Measurements from ENCODE around the gene EVC.

The EVC gene

DNA sequence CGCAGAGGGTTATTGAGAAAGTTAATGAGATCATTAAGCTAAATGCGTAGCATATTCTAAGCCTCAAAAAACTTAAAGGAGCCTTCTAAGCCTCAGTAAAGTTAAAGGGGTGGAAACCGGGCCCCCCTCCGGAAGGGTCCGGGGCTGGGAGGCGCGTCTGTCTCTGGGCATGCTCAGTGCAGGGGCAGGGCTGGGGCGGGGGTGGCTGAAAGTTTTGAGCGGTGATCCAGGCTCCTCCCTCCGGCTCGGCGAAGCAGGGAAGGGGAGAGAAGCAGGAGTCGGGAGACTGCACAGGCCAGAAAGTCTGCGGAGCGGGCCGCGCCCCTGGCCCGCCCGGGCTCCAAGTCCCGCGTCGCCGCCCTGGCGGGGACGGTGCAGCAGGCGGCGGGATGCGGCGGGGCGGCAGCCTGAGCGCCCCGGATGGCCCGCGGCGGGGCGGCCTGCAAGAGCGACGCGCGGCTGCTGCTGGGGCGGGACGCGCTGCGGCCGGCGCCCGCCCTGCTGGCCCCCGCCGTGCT is at the start of gene EVC:
TSS of gene EVC (plus strand) at position 241 of the 518 bp plus-strand sequence. CDS start at position 421, 180 bp downstream.
- peak; percentile 78 for FAIRE-seq

DNA sequence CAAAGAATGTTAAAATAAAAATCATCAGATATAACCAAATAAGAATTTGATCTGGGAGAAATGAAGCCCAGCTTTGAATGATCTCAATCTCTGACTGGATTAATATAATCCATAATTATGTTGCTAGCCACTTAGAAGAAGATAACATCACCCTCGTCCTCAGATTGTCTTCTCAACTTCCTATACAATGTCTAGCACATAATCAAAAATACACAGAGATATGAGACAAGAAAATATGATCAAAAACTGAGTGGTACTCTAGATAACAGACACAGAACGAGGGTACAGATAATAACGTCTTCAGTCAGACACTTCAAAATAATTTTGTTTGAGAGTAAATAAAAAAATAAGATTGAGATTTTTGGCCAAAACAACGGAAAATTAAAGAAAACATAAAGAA is 49.8 kb upstream of the EVC start:
- FAIRE-seq: no peak

DNA sequence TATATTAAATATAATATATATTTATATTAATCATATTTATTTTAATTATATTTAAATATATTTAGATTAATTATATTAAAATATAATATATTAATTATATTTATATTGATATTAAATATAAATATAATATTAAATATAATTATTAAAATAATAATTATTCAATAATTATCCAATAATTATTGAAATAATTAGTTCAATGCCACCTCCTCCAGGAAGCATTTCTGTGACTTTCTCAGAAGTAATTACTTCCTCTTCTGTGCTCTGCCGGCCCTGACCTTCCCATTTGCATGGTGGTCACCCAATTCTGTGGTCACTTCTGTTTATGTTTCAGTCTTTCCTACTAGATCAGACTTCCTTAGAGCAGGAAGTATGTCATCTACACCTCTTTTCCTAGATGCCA is 48.4 kb upstream of the EVC start:
- FAIRE-seq: no peak

DNA sequence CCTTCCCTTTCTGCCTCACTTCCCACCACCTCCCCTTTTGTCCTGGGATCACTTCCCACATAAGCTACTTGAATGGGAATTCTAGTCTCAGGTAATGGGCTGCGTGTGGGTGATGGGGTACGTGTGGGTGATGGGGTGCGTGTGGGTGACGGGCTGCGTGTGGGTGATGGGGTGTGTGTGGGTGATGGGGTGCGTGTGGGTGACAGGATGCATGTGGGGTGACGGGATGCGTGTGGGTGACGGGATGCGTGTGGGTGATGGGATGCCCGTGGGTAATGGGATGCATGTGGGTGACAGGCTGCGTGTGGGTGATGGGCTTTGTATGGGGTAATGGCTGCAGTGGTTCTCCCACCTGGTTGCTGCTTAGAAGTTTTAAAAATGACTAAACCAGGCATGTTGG is 46.2 kb upstream of the EVC start:
- FAIRE-seq: no peak

DNA sequence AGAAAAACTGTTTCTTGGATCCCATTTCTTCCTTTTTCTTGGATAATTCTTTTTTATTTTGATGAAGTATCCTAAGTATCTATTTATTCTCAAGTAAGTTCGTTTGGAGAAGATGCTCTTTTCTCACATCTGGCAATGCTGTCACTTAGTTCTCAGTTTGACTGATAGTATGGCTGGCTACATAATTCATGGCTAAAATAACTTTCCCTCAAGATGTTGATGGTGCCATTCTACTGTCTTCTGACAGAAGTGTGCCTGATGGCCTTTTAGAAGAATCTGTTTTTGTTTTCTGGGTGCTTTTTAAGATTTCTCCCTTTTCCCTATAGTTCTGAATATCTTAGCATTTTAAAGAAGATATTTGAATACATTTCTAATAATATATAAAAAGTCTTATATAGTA is 44.3 kb upstream of the EVC start:
- no peak for FAIRE-seq

DNA sequence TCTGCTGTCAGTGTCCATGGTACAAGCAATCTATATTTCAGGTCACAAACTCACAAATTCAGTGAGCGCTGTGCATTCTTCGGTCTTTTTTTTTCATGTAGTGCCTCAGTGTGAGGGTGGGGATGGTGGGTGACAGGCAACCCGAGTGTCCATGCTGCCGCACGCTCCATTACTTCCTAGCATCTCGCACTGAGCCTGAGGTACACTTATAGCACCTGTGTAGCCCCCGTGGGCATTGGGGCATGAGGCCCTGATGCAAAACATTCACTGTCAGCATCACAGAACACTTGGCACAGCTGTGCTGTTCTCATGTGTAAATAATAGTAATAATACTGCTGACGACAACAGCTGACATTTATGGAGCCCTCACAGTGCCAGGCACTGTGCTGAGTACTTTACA is 34.2 kb upstream of the EVC start:
- FAIRE-seq: no peak

DNA sequence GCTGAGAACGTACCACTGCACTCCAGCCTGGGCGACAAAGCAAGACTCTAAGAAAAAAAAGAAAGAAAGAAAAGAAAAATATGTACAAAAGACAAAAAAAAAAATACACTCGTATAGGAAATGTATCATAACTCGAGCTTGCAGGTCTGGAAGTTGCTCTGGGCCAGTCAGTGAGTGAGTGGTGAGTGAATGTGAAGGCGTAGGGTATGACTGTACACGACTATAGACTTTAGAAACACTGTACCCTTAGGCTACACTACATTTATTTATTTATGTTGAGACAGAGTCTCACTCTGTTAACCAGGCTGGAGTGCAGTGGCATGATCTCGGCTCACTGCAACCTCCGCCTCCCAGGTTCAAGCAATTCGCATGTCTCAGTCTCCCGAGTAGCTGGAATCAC is 32.0 kb upstream of the EVC start:
- no peak for FAIRE-seq

DNA sequence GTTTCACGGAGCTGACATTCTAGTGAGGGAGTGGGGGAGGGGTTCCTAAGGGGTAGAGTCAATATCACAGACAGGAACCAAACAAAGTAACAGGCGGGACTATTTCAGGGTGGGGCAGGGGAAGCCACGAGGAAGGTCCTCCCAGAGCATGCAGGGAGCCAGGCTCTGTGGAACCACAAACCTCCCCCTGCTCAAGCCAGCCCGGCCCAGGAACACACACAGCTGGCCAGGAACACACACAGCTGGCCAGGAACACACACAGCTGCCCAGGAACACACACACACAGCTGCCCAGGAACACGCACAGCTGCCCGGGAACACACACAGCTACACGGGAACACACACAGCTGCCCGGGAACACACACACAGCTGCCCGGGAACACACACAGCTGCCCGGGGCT is 27.4 kb upstream of the EVC start:
- FAIRE-seq: no peak

DNA sequence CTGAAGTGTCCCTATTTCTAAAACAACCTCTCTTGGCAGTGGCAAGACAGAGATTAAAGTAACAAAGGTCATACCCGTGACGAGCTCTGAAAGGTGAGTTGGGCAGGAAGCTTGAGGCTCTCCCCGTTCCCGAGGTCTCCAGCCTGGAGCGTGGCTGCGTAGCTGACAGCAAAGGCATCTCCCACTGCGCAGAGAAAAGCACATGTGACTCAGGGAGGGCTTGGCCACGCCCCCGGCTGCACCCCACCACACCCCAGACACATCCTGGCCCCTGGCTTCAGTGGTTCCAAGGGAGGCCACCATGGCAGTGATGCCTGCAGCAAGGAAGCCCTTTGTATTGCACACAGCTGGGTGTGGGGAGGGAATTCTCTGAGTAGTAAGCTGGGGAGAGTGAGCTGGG is 25.7 kb upstream of the EVC start:
- no peak for FAIRE-seq

DNA sequence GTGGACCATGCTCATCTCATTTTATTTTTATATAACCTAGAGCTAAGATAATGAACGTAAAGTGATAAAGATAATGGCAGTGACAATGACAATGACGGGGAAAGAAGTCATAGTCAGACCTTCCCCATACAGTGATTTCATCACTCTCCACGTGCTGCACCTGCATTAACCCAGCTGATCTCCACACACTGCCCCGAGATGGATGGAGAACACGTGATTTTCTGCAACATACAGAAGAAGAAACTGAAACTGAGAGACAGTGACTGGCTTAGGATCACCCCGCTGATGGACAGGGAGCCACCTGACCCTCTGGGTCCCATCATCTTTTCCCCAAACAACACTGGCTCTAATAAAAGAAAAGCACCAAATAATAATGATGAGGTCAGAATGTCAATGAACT is 24.7 kb upstream of the EVC start:
- FAIRE-seq: no peak

DNA sequence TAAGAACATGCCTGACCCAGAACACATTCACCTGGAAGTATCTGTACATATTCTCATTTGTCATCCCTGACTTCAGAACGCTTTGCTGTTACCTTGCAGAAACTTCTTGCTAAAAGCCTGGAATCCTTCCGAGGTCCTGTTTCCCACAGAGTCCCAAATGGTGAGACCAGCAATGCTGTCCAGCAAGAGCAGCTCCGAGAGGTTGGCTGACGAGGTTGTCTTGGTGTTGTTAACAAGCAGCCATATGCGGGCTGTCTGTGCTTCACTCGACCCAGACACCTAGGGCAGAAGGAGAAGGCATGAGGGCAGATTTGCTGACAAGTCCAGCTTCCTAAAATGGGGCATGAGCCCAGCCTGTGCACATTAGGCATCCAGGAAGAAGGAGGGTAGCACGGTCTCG is 21.9 kb upstream of the EVC start:
- no peak for FAIRE-seq

DNA sequence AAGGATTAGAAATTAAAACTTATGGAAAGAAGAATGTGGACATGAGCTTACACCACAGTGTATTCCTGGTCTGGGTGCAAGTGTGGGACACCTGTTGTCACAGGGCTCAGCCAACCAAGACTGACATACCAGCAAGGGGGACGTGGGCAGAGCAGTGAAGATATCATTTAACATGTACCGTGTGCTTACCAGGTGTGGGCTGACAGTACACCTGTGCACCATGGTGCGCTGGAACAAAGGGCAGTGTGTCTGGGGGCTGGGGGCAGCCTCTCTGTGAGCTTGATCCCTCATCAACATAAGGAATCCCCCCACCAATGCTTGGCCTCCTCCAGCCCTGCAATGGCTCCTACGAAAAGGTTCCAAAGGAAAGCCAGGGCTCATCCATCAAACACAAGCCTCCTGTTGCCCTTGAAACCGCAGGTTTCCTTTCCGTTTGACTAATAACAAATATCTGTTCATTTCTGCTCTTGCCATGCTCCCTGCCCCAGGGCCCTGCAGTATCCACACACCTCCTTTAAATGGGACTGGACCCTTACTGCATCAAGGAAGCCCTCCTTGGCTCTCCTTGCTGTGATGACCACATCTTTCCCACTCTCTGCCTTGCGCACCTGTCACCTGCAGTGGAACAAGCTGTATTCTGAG is 19.4 kb upstream of the EVC start:
- FAIRE-seq: no peak

DNA sequence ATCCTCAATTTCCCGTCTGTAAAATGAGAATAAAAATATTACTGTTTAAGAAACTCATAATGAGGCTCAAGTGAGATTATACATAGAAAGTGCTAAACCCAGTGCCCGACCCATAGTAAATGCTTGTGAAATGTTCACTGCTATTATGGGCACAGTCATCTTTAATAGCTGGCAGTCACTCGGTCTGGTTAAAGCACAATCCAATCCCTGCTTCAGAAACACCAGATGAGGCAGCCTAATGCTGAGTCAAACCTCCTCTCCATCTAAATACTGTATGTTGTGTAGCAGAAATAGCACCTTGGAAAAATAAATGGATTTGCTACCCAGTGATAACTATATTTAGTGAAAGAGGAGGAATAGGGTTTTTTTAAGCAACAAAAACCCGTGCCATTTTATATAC is 17.1 kb upstream of the EVC start:
- no peak for FAIRE-seq

DNA sequence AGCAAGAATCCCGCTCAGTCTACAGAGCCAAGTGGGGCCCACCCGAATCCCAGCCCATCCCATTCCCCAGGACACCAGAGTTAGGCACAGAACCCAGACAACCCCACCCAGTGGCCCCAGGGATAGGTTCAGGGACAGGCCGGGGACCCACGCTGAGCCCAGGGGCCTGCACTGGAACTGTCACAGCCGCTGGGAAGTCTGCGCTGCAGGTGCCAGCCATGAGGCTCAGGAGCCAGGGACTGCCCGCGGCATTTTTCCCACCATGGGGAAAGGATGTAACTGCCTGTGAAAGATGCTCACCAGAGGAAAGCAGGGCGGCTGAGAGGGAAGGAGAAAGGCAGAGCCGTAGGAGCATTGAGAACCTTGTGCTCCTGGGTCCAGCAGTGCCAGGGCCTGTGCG is 14.7 kb upstream of the EVC start:
- FAIRE-seq: no peak

DNA sequence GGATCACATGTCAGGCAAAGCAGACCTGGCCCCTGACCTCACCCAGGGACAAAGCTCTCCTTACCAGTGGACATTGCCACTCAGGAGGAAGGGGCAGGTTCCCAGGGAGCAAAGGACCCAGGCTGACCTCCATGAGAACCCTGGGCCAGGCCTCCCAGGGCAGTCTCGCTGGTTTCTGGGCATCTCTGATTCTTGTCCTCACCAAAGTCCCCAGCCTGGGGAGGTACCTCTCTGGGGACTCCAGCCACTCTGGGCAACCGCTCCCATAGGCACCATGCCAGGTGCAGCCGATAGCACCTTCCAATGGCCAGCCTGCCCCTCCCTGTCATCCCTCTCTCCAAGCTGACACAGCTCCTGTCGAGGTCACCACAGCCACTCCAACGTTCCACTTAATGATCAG is 10.5 kb upstream of the EVC start:
- FAIRE-seq: no peak

DNA sequence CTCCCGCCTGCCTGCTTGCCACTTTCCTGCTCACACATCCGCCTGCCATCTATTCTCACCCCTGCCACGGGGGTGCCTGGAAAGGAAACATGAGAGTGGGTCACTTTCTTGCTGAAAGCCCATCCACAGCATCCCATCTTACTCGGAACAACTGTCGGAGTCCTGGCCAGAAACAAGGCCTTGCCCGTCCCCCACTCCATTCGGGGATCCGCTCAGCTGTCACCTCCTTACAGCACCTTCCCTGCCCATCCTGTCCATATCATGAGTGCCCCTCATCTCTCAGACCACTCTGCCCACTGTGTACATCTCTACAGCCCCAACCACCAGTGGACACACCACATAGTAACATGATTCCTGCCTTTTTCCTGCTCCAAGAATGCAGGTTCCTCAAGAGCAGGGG is 9.0 kb upstream of the EVC start:
- FAIRE-seq: no peak

DNA sequence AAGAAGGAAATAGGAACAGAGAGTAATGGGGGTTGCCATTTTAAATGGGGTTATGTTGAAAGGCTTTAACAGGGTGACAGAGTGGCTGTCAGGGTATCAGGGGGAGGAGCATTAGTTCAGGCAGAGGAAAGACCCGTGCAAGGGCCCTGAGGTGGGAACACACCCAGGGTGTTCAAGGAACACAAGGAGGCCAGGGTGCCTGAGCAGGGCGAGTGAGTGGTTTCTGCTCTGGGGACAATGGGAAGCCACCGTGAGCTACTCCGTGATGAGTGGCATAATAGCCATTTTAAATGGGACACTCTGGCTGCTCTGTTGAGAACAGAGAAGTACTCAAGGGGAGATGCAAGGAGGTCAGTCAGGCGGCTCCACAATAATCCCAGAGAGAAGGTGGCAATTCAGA is 7.2 kb upstream of the EVC start:
- no peak for FAIRE-seq

DNA sequence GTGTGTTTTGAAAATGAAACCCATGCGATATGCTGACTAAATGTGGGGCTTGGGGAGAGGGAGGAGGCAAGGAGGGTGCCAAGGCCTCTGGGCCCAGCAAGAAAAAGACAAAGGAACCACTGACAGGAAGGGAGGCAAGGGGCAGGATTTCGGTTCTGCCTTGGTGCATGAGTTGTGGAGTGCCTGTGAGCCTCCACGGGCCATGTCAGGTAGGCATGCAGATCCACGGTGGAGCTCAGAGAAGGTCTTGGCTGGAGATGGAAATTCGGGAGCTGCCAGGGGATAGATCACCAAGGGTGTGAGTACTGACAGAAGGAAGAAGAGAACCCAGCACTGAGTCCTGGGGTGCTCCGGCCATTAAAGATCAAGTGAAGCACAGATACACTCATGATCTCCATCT is 6.7 kb upstream of the EVC start:
- no peak for FAIRE-seq

DNA sequence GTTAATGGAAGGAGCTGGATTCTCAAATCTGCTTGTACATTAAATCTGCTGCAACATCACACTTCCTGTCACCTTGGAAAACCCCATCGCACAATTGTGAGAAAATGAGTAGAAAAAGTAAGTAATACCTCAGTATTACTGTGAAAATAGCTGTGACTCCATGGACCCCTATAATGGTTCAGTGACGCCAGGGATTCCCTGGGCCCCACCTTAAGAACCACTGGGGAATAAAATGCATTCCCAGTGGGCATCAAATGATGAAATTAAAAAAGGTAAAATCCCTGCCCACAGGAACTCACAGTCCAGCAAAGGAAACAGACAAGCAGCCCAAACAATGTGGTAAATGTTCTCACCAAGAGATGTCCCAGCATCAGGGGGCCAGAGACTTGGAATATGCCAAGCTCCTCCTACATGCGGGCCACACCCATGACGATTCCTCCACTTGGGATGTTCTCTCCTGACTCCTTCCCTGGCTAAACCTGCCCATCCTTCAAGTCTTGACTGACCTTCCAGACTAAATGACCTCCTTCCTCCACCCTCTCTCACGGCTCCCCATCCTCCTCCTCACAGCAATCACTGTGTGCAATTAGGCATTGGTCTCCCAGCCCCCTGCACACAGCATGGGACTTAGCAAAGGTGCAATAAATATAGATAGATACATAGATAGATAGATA is 5.2 kb upstream of the EVC start:
- FAIRE-seq: no peak

DNA sequence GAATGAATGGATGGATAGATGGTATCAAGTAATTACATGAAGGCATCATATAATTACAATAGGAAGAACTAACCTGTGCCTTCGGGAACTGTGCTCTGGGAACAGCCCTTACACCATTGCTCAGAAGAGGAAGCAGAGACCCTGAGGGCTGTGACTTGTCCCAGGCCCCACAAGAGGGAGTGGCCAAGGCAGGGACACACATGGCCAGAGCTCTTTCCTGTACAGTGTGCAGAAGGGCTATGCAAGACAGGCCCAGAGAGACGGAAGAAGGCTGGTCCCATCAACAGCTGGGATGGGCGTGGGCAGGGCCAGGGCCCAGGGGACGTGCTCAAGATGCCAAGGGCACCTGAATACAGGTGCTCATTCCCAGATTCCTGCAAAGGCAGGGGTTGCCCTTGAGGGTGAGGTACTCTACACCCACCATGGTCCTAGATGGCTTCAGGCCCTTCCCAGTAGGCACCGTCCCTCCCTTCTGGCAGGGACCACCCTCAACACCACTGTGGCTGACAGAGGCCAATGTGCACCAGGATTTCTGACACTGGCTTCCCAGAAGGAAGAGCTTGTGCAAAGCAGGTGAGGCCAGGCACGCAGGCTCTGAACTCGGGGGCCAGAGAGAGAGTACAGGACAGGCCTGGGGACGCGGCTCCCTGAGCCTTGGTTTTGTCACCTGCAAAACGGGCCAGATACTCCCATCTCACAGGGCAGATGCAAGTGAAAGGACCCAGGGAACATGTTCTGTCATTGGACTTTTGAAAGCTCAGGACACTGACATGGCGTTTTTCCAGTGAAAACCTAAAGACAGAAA is 4.3 kb upstream of the EVC start:
- no peak for FAIRE-seq

DNA sequence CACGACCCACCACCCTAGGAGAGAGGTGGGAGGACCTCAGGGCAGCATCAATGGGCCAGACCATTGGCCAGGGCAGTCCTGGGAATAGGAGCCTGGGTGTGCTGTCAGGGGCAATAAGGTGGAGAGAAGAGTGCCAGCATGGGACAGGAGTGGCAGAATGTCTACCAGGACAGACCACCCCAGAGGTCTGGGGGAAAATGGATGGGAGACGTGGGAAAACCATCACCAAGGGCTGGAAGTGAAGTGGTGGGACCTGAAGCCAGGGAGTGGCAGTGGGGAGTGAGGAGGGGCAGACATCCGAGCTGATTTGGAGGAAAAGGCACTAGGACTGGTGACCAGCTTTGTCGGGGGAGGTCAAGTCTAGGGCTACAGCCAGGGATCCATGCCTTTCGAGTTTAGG is 3.6 kb upstream of the EVC start:
- no peak for FAIRE-seq

DNA sequence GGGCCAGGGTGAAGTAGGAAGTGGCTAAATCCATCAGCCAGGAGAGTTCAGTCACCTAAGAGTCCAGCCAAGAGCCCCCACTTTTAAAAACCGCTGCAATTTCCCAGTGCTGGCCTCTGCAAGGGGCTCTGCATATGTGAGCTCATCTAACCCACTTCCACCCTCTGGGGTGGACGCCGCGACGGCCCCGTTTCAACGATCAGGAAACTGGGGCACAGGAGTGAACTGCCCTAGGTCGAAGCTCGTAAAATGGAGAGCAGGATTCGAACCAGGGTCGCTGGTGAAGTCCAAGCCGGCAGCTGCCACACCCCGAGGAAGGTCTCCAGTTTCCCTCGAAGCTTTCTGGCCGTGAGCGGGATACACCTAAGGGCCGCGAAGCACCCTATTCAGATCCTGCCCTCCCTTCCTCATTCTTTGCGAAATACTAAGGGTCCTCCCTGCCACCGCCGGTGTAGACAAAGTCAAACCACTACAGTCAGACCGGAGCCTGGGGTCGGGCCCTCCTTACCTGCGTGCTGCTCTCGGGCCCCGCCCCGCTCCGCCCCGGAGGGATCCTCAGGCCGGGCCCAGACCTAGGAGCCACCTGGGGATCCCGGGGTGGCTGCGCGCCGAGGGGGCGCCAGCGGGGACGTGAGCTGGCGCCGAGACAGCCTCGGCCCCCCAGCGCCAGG is 3.1 kb upstream of the EVC start:
- no peak for FAIRE-seq

DNA sequence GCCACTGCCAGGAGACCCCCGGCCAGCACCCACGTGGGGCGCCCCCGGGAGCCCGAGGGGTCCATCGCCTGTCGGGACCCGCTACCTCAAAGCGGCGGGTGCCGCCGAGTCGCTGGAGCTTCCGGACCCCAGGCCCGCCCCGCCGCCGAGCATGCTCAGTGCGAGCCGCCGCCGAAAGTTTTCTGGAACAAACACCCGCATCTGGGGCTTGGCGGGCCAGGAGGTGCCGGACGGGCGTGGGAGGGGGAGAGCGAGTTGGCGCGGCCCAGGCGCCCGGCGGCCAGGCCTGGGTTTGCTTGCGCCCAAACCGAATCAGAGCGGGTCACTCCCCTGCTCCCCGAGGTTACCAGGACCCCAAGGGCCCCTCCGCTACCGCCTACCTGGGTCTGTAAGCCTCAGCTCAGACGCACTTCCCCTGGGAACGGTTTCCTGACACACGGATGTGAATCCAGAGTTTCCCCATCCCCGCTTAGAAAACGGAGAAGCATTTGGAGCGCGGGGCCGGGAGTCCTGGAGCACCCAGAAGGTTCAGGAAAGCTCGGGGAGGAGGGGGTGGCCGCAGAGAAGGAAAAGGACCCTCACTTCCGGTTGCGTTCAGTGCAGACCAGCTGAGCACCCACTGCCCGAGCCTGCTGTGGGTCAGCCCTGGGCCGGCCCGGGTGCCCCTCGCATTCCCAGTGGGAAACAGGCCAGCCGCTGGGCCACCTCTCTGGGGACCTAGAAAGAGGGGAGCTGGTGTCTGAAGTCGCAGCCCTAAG is 2.4 kb upstream of the EVC start, which contains the start of gene EVC2:
TSS of gene EVC2 (minus strand) at position 111 of the 758 bp plus-strand sequence. CDS start at position 65, 46 bp downstream.
- no peak for FAIRE-seq
